ENCODE results near the gene CLRN1. TPM values are rescaled to one million over a fixed set of nuclear protein-coding genes. Genes with fewer than 3 reads are reported as not detected.

CLRN1 gene
- total RNA-seq (2022; extraction: Qiagen RNA extraction; ENCODE audit: low read depth): not detected in 5 replicates

GRCh38 chr3:150972366-150973071 lies at the start of gene CLRN1:
CLRN1 (minus strand) TSS chr3:150972727; CDS start chr3:150972708, 19 bp downstream.

GRCh38 chr3:150905339-150905738 lies 67.2 kb downstream of the CLRN1 start, which contains the start of gene MINDY4B:
MINDY4B (minus strand) TSS chr3:150905439; CDS start chr3:150905439, 0 bp downstream.

Other genes starting within 250 kb of the CLRN1 start
- 13.2 to 19.7 TPM (median 18.9 TPM) in 5 replicates for gene SIAH2, start 209.6 kb downstream of the CLRN1 start, total RNA-seq (2022; extraction: Qiagen RNA extraction; ENCODE audit: low read depth)
- gene MINDY4B, start 67.3 kb downstream of the CLRN1 start, total RNA-seq (2022; extraction: Qiagen RNA extraction; ENCODE audit: low read depth): not detected in 5 replicates
- gene MED12L, start 112.9 kb upstream of the CLRN1 start, total RNA-seq (2022; extraction: Qiagen RNA extraction; ENCODE audit: low read depth): 0.43 to 0.80 TPM (median 0.61 TPM) in 5 replicates
- not detected in 5 replicates for gene GPR171, start 230.5 kb upstream of the CLRN1 start, total RNA-seq (2022; extraction: Qiagen RNA extraction; ENCODE audit: low read depth)

Measured in A549 treated with CpdA at 1 μM for 4 hours (cell line).